OCI-LY3 (cell line): ENCODE data around the gene TAF10.

ENCODE experiments used
- CTCF ChIP-seq: fragments of 200-600, 300-600 bp; sonication (generic); IDR thresholded peaks from 2 replicates; pipeline ENCODE4 v1.5.1; 2014; ENCODE audit warnings: antibody characterized with exemption, low read length, low read depth
- EZH2phosphoT487 ChIP-seq: fragments of 200-600 bp; shearing (Covaris generic); IDR thresholded peaks from 2 replicates; pipeline ENCODE4 v1.6.1; 2018; ENCODE audit warnings: antibody characterized with exemption, mixed run types, low read depth

DNA sequence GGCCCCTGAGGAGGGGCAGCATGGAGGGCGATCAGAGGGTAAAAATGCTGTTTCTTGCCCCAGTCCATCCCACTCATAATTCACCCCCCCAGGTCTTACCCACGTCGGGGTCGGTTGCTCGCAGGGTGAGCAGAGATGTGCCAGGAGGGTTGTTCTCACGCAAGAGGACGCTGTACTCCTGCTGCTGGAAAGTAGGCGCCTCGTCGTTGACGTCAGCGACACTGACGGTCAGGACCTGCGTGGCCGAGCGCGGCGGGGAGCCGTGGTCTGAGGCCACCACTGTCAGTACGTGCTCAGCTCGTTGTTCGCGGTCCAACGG is 17.5 kb upstream of the TAF10 start:
- TF ChIP-seq CTCF (no peak), EZH2phosphoT487 (no peak)
